D721Med (cell line): ENCODE data around the gene APBA1.

Experiments
- DNase-seq: peaks from one replicate; pipeline ENCODE4 v3.0.0; 2011; ENCODE audit warnings: low spot score; ENCODE audit not compliant: insufficient read length
- FAIRE-seq: peaks from 2 replicates; lab custom pipeline; 2011; peaks lifted over from hg19 to GRCh38; lab: Jason Lieb, UNC
- TF ChIP-seq, protein P1 (sequence below): IDR thresholded peaks from 2 replicates; pipeline ENCODE4 v1.5.1; 2012; ENCODE audit warnings: mild to moderate bottlenecking, control low read depth; ENCODE audit not compliant: insufficient read depth; ENCODE audit errors: missing control alignments

The APBA1 gene

DNA sequence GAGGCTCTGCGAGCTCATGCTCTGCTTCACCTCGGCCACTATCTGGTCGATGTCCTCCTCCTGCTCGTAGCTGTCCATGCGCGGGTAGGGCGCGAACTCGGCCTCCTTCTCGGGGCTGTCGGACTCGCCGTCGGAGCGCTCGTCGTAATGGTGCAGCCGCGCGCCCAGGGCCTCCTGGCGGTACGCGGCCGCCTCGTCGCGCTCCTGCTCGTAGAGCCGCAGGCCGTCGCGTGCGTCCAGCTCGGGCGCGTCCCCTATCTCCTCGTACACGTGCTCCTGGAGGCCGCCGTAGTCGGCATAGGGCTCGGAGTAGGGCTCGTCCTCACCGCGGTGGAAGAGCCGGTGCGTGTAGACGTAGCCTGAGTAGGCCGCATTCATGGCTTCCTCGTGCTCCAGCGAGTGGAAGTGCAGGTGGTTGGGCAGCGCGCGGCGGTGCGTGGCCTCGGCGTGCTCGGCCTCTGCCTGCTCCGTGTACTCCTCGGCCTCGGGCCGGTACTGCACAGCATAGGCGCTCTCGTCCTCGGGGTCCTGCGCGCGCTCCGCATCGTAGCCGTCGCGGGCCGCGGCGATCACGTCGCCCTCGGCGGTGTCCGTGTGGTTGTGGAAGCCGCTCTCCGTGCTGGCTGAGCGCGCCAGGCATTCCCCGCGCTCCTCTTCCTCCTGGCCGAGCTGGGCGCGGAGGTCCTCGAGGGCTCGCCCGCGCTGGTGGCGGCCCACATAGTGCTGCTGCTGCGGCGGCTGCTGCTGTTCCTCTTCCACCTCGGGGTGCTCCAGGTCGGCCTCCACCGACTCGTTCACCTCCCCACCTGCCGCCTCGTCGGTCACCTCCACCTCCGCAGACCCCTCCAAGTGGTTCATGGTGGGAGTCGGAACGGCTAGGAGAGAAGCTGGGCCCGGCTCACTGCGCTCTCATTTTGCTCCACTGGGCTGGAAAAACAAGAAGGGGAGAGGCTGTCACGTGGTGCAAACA lies 155.5 kb downstream of the APBA1 start:
- FAIRE-seq (no peak), DNase-seq (no peak)
- TF ChIP-seq, protein P1, sequence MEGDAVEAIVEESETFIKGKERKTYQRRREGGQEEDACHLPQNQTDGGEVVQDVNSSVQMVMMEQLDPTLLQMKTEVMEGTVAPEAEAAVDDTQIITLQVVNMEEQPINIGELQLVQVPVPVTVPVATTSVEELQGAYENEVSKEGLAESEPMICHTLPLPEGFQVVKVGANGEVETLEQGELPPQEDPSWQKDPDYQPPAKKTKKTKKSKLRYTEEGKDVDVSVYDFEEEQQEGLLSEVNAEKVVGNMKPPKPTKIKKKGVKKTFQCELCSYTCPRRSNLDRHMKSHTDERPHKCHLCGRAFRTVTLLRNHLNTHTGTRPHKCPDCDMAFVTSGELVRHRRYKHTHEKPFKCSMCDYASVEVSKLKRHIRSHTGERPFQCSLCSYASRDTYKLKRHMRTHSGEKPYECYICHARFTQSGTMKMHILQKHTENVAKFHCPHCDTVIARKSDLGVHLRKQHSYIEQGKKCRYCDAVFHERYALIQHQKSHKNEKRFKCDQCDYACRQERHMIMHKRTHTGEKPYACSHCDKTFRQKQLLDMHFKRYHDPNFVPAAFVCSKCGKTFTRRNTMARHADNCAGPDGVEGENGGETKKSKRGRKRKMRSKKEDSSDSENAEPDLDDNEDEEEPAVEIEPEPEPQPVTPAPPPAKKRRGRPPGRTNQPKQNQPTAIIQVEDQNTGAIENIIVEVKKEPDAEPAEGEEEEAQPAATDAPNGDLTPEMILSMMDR, result no peak

DNA sequence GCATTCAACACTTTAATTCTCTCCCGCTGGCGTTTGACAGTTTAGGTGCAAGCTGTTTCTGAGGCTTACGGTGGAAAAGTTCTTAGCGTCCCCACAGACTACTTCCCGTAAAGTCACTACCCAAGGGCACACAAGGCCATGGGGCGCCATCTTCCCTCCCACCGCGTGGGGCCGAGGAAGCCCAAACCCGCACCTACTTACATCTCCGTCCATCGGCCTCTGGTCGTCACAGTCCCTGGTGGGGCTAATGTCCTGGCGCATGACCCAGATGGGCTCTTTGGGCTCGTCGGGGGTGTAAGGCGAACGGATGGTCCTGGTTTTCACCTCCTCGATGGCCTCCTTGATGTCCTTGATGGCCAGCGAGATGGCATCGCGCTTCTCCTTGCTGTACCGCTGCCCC lies 156.4 kb downstream of the APBA1 start:
- no peak for FAIRE-seq
- TF ChIP-seq, protein P1, result no peak
- no peak for DNase-seq

DNA sequence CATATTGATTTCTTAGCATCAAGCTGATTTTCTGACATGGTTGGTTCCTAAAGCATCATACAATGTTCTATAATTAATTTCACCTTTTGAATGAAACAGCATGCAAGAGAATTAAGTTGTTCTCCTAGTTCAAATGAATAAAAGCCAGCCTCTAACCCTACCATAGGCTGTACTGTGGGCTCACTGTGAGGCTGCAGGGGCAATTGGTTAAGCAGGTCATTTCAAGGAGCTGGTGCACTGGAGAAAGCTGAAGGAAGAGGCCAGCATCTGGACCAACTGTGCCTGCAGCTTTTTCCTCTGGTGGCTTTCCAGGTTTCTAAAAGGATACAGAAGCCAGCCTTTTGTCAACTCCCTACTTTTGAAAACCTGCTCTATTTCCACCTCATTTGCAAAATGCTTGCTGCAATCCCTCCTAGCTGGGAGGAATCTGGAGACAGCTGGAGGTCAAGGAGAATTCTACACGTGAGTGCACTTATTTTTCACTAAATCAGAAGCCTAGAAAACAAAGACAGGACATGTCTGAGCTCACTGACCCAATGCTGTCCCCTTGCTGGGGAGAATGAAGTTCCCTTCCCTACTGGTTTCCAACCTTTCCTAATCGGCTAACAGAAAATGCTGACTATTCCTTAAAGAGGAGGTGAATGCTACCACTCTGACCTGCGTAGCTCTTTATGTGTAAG lies 158.9 kb downstream of the APBA1 start:
- DNase-seq, result no peak
- TF ChIP-seq, protein P1, result no peak
- FAIRE-seq, result no peak

DNA sequence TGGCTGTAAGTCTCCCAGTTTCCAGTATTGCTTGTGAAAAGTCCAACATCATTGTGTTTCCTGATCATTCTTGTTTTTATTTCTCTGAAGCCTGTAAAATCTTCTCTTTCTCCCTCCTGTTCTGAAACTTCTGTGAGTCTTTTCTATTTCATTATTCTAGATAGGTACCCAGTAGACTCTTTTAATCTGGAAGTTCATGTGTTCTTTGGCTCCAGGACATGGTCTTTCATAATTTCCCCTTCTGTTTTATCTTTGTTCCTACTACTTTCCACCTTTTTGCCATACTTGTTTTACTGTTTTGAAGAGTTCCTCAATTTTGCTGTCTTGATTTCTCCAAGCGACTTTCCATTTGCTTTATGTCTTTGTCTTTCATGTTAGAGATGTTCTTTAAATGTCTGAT lies 168.1 kb downstream of the APBA1 start:
- TF ChIP-seq, protein P1, result no peak
- FAIRE-seq (no peak), DNase-seq (no peak)

DNA sequence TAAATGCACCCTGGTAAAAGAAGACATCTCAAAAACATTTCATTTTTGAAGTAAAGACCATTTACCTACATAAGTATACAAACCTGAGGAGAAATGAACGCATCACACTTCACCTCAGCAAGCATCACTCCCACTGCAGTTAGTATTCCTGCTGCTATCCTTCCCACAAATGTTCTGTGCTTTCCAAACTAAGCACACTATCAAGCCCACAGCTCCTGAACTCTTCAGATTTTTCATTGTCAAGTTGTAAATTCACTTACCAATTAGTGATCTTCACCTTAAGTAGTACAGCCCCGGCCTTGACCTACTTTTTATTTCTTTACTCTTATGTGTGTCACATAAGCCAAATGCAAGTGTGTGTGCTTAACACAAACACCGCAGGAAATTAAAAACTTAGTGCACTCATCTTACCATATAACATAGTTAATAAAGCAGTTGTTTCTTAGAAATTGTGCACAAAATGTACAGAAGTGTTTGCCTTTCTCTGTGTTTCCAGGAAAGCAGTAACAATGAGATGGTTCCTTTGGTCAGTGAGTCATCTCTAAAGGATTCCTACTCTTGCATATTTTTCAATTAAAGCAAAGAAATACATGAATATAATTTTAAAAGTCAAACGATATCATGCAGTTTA lies 169.4 kb downstream of the APBA1 start:
- DNase-seq (no peak), FAIRE-seq (no peak)
- TF ChIP-seq, protein P1, result no peak

DNA sequence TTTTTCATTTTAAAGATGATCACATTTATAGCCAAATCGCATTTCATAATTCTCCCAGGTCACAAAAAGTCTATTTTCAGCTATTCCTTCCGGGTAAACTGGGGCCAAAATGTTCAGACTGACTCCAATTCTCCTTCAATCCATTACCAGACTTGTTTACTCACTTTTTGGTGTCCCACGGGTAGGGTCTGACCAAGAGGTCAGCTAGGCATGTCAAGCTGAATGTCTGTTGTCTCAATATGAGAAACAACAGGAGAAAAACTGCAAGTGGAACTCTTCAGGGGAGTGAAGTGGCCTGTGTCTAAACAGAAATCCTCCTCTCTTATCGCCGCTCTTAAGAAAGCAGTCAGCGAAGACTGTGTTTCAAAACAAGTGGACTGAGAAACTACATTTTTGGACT lies 171.3 kb downstream of the APBA1 start:
- FAIRE-seq (no peak), DNase-seq (no peak)
- TF ChIP-seq, protein P1, result no peak

DNA sequence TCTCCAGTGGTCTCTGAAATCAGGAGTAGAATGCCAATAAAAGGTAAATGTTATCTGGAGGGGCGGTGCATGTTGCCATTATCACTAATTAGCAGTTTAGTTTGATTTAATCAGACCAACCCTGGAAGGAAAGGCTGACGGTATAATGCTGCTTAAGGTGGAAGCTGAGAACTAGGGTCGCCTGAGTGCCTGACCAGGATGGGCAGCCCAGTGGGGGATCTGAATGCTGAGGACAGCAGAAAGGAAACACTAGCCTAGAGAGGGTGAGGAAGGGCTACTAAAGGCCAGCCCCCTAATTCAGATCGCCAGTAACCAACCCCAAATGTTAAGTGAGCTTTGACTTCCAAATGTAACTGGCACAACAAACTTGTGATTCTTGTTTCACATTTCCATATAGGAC lies 172.2 kb downstream of the APBA1 start:
- DNase-seq, result no peak
- TF ChIP-seq, protein P1, result no peak

More for the DNA sequence above, 172.2 kb downstream of the APBA1 start:
- no peak for FAIRE-seq
